DLD1 (cell line): ENCODE data around the gene H19.

ENCODE experiments used
- in situ Hi-C: cut with HindIII; loops from 2 replicates; pipeline ENCODE4 v1.10.0; 2017; ENCODE audit warnings: low sequenced_read_pairs

H19 gene

GRCh38 chr11:1987024-1987423 is 10.6 kb downstream of the H19 start:
- in situ Hi-C loops, result no loop called here

GRCh38 chr11:1983601-1983961 is 14.1 kb downstream of the H19 start:
- in situ Hi-C loops, result no loop called here

DNA sequence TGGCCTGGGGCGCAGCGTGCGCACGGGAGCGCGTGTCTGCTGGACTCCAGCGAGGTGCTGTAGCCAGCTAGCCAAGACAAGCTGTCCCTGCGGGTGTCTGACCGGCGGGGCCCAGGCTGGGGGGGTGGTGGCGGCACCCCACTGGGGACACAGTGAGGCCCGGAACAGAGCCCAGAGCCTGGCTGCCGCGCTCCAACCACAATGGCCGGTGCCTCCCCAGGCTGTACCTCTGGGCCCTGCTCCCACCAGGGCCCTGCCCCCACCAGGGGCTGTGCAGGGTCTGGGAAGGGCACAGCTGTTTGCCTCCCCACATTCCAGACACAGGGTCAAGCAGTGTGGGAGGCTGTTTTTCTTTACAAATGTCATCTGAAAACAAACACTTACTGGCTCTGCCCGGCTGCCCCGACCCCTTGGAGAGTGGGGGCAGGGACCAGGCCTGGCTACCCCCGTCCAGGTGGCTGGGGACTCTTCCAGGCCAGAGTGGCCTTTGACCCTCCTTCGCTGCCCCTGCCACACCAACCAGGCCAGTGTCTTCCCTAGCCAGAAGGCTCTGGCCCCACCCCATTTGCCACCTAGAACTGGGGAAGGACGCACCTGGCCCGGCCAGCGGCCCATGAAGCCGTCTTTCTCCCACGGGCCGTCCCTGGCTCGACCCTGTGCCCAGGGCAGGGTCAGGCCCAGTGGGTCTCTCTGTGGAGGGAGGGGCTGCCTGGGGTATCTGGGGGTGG is 14.6 kb downstream of the H19 start:
- in situ Hi-C loops, result no loop called here

GRCh38 chr11:1979607-1980006 is 18.0 kb downstream of the H19 start:
- in situ Hi-C loops, result no loop called here

DNA sequence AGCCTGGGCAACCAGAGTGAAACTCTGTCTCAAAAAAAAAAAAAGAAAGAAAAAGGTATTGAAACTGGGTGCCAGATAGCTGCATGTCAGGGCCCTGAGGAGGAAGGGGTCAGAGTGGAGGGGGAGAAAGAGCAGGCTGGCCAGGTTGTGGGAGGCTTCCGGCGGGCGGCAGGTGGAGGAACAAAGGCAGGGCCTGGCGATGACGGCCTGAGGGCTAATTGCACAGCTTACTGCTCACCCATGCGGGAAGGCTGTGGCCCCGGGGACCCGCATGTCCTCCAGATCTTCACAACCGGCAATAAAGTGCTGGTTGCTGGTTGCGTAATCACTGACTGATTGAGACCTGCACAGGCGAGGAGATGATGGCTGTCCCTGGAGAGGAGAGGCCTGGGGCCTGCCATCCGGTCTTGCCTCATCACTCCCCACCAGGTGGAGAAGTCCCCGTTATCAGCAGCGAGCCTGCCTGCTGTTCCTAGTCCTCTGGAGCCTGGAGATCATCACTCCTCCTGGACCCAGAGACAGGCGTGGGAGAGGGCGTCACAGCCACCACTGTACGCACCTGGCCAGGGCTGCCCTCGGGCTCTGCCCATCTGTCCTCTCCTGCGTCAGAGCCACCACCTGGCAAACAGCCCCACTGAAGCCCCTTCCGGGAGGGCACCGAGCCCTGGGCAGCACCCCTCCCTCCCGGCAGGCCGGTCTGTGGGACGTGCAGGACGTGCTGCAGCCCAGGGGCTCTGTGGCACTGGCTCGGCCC is 18.7 kb downstream of the H19 start:
- in situ Hi-C loops, result no loop called here

- in situ Hi-C loops, result no loop called here
These were observed 22.5 kb downstream of the H19 start for GRCh38 chr11:1975185-1975584.

GRCh38 chr11:1970956-1971355 is 26.7 kb downstream of the H19 start:
- in situ Hi-C loops, result no loop called here

DNA sequence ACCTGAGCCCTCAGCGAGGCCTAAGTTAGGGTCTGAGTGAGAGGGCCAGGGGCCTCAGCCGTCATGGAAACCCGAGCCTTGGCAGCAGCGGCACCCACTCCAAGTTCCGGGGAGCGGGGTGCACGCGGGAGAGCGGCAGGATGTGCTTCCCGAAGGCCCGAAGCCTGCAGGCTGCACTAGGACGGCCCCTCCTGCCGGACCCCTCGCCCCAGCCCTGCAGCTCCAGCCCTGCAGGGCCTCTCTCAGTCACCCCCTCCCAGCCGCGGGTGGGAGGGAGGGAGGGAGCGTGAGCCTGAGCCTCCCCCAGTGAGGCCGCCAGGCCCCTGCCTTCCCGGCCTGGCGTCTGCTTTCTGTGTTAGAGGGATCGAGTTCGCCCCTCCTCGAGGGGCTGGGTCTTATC is 27.9 kb downstream of the H19 start:
- in situ Hi-C loops, result no loop called here

DNA sequence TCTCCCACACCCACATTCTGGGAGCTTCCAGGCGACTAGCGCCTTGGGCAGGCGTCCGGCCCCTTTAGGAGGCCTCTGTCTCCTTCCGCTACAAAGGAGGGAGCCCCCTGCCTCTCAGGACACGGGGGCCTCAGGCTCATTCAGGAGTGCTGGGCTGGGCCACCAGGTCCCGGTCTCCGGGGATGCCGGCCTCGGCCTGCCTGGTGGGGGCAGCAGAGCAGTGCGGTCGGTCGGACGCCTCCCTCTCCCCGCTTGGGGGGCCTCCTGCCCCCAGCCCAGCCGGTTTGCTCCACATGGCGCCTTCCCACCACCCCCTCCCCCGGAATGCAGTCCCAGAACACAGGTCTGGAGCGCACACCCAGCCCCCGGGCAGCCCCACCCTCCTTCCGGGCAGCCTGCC is 28.6 kb downstream of the H19 start:
- in situ Hi-C loops, result no loop called here

GRCh38 chr11:1968454-1969002 is 29.1 kb downstream of the H19 start:
- in situ Hi-C loops, result no loop called here

GRCh38 chr11:1967641-1968225 is 29.9 kb downstream of the H19 start:
- in situ Hi-C loops, result no loop called here

- in situ Hi-C loops, result no loop called here
These were observed 31.1 kb downstream of the H19 start for GRCh38 chr11:1966531-1966930.

GRCh38 chr11:1964955-1965354 is 32.7 kb downstream of the H19 start:
- in situ Hi-C loops, result no loop called here

DNA sequence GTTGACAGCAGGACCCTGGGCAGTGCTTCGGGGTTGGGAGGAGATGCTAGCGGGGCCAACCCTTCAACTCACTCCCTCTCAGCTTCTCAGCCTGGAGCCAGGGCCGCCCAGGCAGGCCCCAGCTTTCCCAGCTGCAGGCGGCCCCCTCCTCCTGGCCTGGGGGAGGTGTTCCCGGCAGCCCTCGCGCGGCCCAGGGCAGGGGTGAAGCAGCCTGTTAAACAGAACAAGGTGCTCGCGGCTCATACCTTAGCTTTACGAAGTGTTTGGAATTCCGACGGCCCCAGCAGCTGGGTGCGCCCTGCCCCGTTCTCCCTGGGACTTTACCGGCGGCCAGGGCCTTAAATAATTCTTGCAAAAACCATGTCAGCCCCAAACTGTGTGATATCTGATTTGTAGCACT is 33.3 kb downstream of the H19 start:
- in situ Hi-C loops, result no loop called here

GRCh38 chr11:1963864-1964263 is 33.8 kb downstream of the H19 start:
- in situ Hi-C loops, result no loop called here

- in situ Hi-C loops, result no loop called here
These were observed 37.9 kb downstream of the H19 start for GRCh38 chr11:1959786-1960185.

DNA sequence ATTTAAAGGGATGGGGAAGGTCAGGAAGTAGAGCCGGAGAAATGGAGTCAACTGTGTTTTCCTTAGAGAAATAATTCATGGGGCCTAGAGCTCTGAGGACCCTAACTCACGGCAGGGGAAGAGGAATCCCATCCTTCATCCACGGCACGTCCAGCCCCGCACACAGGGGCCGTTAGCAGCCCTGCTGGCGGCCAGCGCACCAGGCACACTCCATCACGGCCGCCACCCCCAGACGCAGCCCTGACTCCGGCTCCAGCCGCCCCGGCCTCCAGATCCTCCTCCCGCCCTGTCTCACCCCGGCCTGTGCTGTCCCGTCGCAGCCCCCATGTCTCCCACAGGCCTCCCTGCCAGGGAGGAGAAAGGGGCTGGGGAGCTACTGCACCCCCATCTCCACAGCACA is 39.3 kb downstream of the H19 start:
- in situ Hi-C loops, result no loop called here

GRCh38 chr11:1953489-1954266 is 44.0 kb downstream of the H19 start:
- in situ Hi-C loops, result no loop called here

GRCh38 chr11:1952806-1953482 is 44.7 kb downstream of the H19 start:
- in situ Hi-C loops, result no loop called here

GRCh38 chr11:1949922-1950321 is 47.7 kb downstream of the H19 start:
- in situ Hi-C loops, result no loop called here

DNA sequence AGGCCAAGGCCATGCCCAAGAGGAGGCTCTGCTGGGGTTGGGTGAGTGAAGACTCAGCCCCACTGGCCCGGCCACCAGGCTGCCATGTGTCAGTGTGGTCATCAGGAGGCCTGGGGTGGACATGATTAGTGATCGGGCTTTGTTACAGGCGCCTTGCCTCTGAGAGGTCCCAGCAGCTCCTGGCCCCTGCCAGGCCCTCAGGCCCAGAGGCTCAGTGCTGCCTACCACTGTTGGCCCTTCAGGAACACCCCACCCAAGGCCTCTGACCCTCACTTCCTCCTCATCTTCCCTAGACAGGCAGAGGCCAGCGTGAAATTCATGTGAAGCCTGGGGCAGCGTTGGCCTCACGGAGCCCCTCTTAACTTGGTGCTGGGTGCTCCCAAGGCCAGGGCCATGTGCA is 48.3 kb downstream of the H19 start:
- in situ Hi-C loops, result no loop called here
